HepG2 (cell line): ENCODE results near the gene ANKRD12. TPM values are rescaled to one million over a fixed set of nuclear protein-coding genes. Genes with fewer than 3 reads are reported as not detected.

Source experiments
- ARID2 ChIP-seq: sonication (generic); formaldehyde crosslinking; IDR thresholded peaks from 2 replicates; pipeline ENCODE4 v1.8.1; 2022; ENCODE audit warnings: mild to moderate bottlenecking, missing genetic modification reagents, borderline replicate concordance
- DR1 ChIP-seq: sonication (generic); formaldehyde crosslinking; IDR thresholded peaks from 2 replicates; pipeline ENCODE4 v1.8.0; 2021; ENCODE audit warnings: mild to moderate bottlenecking, missing genetic modification reagents, inconsistent platforms
- ELF1 ChIP-seq: sonication (generic); formaldehyde crosslinking; IDR thresholded peaks from 2 replicates; pipeline ENCODE4 v1.4.0; 2020; ENCODE audit warnings: missing genetic modification reagents
- GMEB1 ChIP-seq: sonication (generic); formaldehyde crosslinking; IDR thresholded peaks from 2 replicates; pipeline ENCODE4 v1.5.1; 2020; ENCODE audit warnings: missing genetic modification reagents, mild to moderate bottlenecking, borderline replicate concordance
- ISL2 ChIP-seq: sonication (generic); formaldehyde crosslinking; IDR thresholded peaks from 2 replicates; pipeline ENCODE4 v1.5.0; 2020; ENCODE audit warnings: missing genetic modification reagents
- MIXL1 ChIP-seq: IDR thresholded peaks from 2 replicates; pipeline ENCODE4 v1.6.1; 2016
- RARA ChIP-seq: IDR thresholded peaks from 2 replicates; pipeline ENCODE4 v1.6.1; 2016; ENCODE audit warnings: missing genetic modification reagents, missing compliant biosample characterization
- RFXANK ChIP-seq: IDR thresholded peaks from 2 replicates; pipeline ENCODE4 v1.6.1; 2016
- SNRNP70 ChIP-seq: fragments of 200-400 bp; formaldehyde crosslinking; IDR thresholded peaks from 2 replicates; pipeline ENCODE4 v1.6.1; 2017; ENCODE audit warnings: mild to moderate bottlenecking, low read depth, low read length, moderate library complexity
- TCF12 ChIP-seq, 2 experiments: fragments of 450-650 bp in 1 of 2; sonication (generic) in 1 of 2; formaldehyde crosslinking in 1 of 2; IDR thresholded peaks; 2 replicates each; pipeline versions ENCODE4 v1.6.1 to v1.8.0; 2017 to 2022; ENCODE audit warnings: antibody characterized with exemption in 1 of 2, mild to moderate bottlenecking in 1 of 2, missing genetic modification reagents in 1 of 2, moderate library complexity in 1 of 2
- TFE3 ChIP-seq: IDR thresholded peaks from 2 replicates; pipeline ENCODE4 v1.6.1; 2016
- TP53 ChIP-seq: sonication (generic); formaldehyde crosslinking; conservative IDR thresholded peaks from 2 replicates; pipeline ENCODE4 v1.4.0; 2020; ENCODE audit warnings: missing genetic modification reagents
- XRCC5 ChIP-seq: fragments of 200-400 bp; formaldehyde crosslinking; optimal IDR thresholded peaks from 2 replicates; pipeline ENCODE3; 2017; ENCODE audit warnings: mild to moderate bottlenecking, low read length
- ZNF225 ChIP-seq: sonication (generic); formaldehyde crosslinking; IDR thresholded peaks from 2 replicates; pipeline ENCODE4 v1.4.0; 2020; ENCODE audit warnings: mild to moderate bottlenecking, missing genetic modification reagents
- ZNF383 ChIP-seq: sonication (generic); formaldehyde crosslinking; IDR thresholded peaks from 2 replicates; pipeline ENCODE4 v1.4.0; 2020; ENCODE audit warnings: missing genetic modification reagents, mild to moderate bottlenecking, borderline replicate concordance
- ZNF598 ChIP-seq: sonication (generic); formaldehyde crosslinking; IDR thresholded peaks from 2 replicates; pipeline ENCODE4 v1.5.1; 2020; ENCODE audit warnings: mild to moderate bottlenecking, missing genetic modification reagents, borderline replicate concordance
- ZNF761 ChIP-seq: sonication (generic); formaldehyde crosslinking; conservative IDR thresholded peaks from 2 replicates; pipeline ENCODE4 v1.4.0; 2020; ENCODE audit warnings: mild to moderate bottlenecking, missing genetic modification reagents
- polyA plus RNA-seq, 8 experiments: library from polyadenylated mRNA; depleted of rRNA in 3 of 8; stranded (reverse) in 7 of 8; unstranded in 1 of 8; fragments of >200 nt; fragmentation: Illumina TruSeq in 4 of 8; extraction: Trizol in 4 of 8; gene quantifications; 2 replicates each; pipeline versions ENCODE4 v1.2.1 to v1.2.3, GENCODE V29; 2011 to 2016; ENCODE audit warnings: low read depth in 4 of 8, missing spikeins in 1 of 8, mixed read lengths in 1 of 8; ENCODE audit not compliant: insufficient read depth in 1 of 8
- total RNA-seq, 5 experiments: library from RNA; depleted of rRNA; stranded (reverse); fragments of >200 nt; fragmentation: Illumina TruSeq; extraction: Trizol; gene quantifications; 2 replicates each; pipeline ENCODE4 v1.2.3, GENCODE V29; 2016; ENCODE audit warnings: low read depth in 1 of 5
- TF ChIP-seq, protein P1 (sequence below): sonication (generic); formaldehyde crosslinking; IDR thresholded peaks from 2 replicates; pipeline ENCODE4 v1.5.0; 2020; ENCODE audit warnings: missing genetic modification reagents
- TF ChIP-seq, protein P2 (sequence below): sonication (generic); formaldehyde crosslinking; IDR thresholded peaks from 2 replicates; pipeline ENCODE4 v1.4.0; 2020; ENCODE audit warnings: missing genetic modification reagents
- TF ChIP-seq, protein P3 (sequence below): sonication (generic); formaldehyde crosslinking; IDR thresholded peaks from 2 replicates; pipeline ENCODE4 v1.9.0; 2021; ENCODE audit warnings: missing genetic modification reagents, borderline replicate concordance

The ANKRD12 gene
- total and polyA plus RNA-seq, 2 of the 13 experiments (the other 11 are each of a cell fraction or from before 2014, with no cell fraction given), result 6.0 to 23.2 TPM

- no peak for TF ChIP-seq SNRNP70
- no peak for TF ChIP-seq TCF12 (IDR thresholded peaks at IDR 0.05)
- TF ChIP-seq TCF12 (CRISPR knock-in tag; IDR thresholded peaks at IDR 0.05), result peak; percentile 76
- TF ChIP-seq, protein P1, sequence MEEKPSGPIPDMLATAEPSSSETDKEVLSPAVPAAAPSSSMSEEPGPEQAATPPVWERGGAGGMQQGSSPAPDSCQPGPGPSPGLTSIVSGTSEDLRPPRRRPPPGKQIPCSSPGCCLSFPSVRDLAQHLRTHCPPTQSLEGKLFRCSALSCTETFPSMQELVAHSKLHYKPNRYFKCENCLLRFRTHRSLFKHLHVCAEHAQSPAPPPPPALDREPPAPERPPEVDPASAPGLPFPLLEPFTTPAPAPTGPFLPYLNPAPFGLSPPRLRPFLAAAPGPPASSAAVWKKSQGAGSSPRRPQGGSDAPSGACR, result no peak
- peak; percentile 27; the same call in 1 of the 2 replicates for TF ChIP-seq ISL2
- peak; percentile 79 for TF ChIP-seq XRCC5
- 0 out of 2 replicates have a peak, but pooled peaks have one; percentile 47 for TF ChIP-seq DR1 (CRISPR knock-in tag)
- TF ChIP-seq, protein P2, sequence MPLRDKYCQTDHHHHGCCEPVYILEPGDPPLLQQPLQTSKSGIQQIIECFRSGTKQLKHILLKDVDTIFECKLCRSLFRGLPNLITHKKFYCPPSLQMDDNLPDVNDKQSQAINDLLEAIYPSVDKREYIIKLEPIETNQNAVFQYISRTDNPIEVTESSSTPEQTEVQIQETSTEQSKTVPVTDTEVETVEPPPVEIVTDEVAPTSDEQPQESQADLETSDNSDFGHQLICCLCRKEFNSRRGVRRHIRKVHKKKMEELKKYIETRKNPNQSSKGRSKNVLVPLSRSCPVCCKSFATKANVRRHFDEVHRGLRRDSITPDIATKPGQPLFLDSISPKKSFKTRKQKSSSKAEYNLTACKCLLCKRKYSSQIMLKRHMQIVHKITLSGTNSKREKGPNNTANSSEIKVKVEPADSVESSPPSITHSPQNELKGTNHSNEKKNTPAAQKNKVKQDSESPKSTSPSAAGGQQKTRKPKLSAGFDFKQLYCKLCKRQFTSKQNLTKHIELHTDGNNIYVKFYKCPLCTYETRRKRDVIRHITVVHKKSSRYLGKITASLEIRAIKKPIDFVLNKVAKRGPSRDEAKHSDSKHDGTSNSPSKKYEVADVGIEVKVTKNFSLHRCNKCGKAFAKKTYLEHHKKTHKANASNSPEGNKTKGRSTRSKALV (CRISPR knock-in tag), result 0 out of 2 replicates have a peak, but pooled peaks have one; percentile 36
- 0 out of 2 replicates have a peak, but pooled peaks have one; percentile 23 for TF ChIP-seq ZNF761 (CRISPR knock-in tag)
- no peak for TF ChIP-seq ZNF598 (CRISPR knock-in tag)
- 0 out of 2 replicates have a peak, but pooled peaks have one; percentile 13 for TF ChIP-seq ELF1 (CRISPR knock-in tag)
- peak; percentile 8; the same call in 1 of the 2 replicates for TF ChIP-seq MIXL1 (CRISPR knock-in tag)
- TF ChIP-seq ZNF225 (CRISPR knock-in tag), result 0 out of 2 replicates have a peak, but pooled peaks have one; percentile 17
- TF ChIP-seq ARID2 (CRISPR knock-in tag), result no peak
- TF ChIP-seq, protein P3, sequence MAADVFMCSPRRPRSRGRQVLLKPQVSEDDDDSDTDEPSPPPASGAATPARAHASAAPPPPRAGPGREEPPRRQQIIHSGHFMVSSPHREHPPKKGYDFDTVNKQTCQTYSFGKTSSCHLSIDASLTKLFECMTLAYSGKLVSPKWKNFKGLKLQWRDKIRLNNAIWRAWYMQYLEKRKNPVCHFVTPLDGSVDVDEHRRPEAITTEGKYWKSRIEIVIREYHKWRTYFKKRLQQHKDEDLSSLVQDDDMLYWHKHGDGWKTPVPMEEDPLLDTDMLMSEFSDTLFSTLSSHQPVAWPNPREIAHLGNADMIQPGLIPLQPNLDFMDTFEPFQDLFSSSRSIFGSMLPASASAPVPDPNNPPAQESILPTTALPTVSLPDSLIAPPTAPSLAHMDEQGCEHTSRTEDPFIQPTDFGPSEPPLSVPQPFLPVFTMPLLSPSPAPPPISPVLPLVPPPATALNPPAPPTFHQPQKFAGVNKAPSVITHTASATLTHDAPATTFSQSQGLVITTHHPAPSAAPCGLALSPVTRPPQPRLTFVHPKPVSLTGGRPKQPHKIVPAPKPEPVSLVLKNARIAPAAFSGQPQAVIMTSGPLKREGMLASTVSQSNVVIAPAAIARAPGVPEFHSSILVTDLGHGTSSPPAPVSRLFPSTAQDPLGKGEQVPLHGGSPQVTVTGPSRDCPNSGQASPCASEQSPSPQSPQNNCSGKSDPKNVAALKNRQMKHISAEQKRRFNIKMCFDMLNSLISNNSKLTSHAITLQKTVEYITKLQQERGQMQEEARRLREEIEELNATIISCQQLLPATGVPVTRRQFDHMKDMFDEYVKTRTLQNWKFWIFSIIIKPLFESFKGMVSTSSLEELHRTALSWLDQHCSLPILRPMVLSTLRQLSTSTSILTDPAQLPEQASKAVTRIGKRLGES, result peak; percentile 54; the same call in 1 of the 2 replicates
- TF ChIP-seq RARA (CRISPR knock-in tag), result peak; percentile 46; the same call in 1 of the 2 replicates
- TF ChIP-seq ZNF383 (CRISPR knock-in tag), result peak; percentile 78; the same call in 1 of the 2 replicates
- no peak for TF ChIP-seq TP53 (CRISPR knock-in tag)
- peak; percentile 83 for TF ChIP-seq TFE3
- 0 out of 2 replicates have a peak, but pooled peaks have one; percentile 64 for TF ChIP-seq RFXANK
- peak; percentile 85 for TF ChIP-seq GMEB1
Observed at GRCh38 chr18:9136315-9137155, at the start of gene ANKRD12 (continued).
